Upper lobe of left lung (tissue), 4 donors: ENCODE results near the gene NFATC2.

Source experiments
- POLR2A ChIP-seq, 4 donors: fragments of 450-650 bp; IDR thresholded peaks; one replicate each; pipeline ENCODE4 v1.5.1; 2016 to 2017; ENCODE audit warnings: antibody characterized with exemption in 4 of 4, mild to moderate bottlenecking in 2 of 4
- TF ChIP-seq, protein P1 (sequence below), 6 experiments: fragments of 450-650 bp in 4 of 6; fragments of 200-600 bp in 2 of 6; sonication (generic) in 2 of 6; IDR thresholded peaks; one replicate each; pipeline ENCODE4 v1.5.1; 2016 to 2019; ENCODE audit warnings: antibody characterized with exemption in 6 of 6

DNA sequence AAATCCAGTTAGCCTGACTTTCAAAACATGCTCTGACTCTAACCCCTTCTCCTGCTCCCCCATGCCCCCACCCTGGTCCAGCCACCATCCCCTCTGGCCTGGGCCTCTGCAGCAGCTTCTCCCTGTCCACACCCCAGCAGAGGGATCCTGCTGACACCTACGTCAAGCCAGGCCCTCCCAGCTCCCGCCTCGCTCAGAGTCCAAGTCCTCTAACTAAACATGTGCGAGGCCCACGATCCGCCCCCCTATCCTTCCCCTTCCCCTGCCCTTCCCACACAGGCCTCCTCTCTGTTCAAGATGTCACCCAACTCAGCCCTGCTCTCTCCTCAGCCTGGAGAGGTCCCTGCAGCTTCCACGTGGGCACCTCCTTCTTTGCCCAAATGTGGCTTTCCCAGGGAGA is 33.7 kb downstream of the NFATC2 start:
- TF ChIP-seq, protein P1, sequence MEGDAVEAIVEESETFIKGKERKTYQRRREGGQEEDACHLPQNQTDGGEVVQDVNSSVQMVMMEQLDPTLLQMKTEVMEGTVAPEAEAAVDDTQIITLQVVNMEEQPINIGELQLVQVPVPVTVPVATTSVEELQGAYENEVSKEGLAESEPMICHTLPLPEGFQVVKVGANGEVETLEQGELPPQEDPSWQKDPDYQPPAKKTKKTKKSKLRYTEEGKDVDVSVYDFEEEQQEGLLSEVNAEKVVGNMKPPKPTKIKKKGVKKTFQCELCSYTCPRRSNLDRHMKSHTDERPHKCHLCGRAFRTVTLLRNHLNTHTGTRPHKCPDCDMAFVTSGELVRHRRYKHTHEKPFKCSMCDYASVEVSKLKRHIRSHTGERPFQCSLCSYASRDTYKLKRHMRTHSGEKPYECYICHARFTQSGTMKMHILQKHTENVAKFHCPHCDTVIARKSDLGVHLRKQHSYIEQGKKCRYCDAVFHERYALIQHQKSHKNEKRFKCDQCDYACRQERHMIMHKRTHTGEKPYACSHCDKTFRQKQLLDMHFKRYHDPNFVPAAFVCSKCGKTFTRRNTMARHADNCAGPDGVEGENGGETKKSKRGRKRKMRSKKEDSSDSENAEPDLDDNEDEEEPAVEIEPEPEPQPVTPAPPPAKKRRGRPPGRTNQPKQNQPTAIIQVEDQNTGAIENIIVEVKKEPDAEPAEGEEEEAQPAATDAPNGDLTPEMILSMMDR (IDR thresholded peaks at IDR 0.05), result no peak
- no peak for TF ChIP-seq POLR2A (IDR thresholded peaks at IDR 0.05)
